ENCODE results near the gene PSMG4. TPM values are rescaled to one million over a fixed set of nuclear protein-coding genes. Genes with fewer than 3 reads are reported as not detected.

Gene PSMG4
- total RNA-seq, 1 experiment from 2014 or later, result 40.0 TPM

GRCh38 chr6:3291346-3291745 is 32.6 kb downstream of the PSMG4 start:
- DNase-seq (ENCODE audit: unreplicated experiment), result no peak
- no peak overlapping the region for H3K27ac Mint-ChIP-seq (ENCODE audit: low read depth, unreplicated experiment)
- TF ChIP-seq, protein P1, sequence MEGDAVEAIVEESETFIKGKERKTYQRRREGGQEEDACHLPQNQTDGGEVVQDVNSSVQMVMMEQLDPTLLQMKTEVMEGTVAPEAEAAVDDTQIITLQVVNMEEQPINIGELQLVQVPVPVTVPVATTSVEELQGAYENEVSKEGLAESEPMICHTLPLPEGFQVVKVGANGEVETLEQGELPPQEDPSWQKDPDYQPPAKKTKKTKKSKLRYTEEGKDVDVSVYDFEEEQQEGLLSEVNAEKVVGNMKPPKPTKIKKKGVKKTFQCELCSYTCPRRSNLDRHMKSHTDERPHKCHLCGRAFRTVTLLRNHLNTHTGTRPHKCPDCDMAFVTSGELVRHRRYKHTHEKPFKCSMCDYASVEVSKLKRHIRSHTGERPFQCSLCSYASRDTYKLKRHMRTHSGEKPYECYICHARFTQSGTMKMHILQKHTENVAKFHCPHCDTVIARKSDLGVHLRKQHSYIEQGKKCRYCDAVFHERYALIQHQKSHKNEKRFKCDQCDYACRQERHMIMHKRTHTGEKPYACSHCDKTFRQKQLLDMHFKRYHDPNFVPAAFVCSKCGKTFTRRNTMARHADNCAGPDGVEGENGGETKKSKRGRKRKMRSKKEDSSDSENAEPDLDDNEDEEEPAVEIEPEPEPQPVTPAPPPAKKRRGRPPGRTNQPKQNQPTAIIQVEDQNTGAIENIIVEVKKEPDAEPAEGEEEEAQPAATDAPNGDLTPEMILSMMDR (IDR thresholded peaks at IDR 0.05; ENCODE audit: unreplicated experiment), result no peak
- peaks cover 15% of the 10 kb centered on the region for H3K36me3 Mint-ChIP-seq (ENCODE audit: insufficient read depth, unreplicated experiment)
- H3K4me3 Mint-ChIP-seq (ENCODE audit: unreplicated experiment), result no peak overlapping the region
- POLR2A ChIA-PET, result interaction anchor here (0.6 to 0.8 kb wide), 3 partner anchors 9 to 34 kb away, joined by 3 to 4 read pairs (median 3); no protein-coding TSS in a partner anchor
- no peaks in the 10 kb centered on the region for H3K4me1 Mint-ChIP-seq (ENCODE audit: insufficient read depth, unreplicated experiment)
- intact Hi-C loops (cut with micrococcal nuclease), result no loop called here
- BruUV-seq (replicated peaks), result no TSS peak
- no peaks in the 10 kb centered on the region for H3K27me3 Mint-ChIP-seq (ENCODE audit: insufficient read depth, unreplicated experiment)
- no peaks in the 10 kb centered on the region for H3K9me3 Mint-ChIP-seq (ENCODE audit: unreplicated experiment)
- CTCF ChIA-PET, result interaction anchor here (0.7 to 0.8 kb wide), 2 partner anchors 488 to 642 kb away, joined by 3 read pairs; no protein-coding TSS in a partner anchor

DNA sequence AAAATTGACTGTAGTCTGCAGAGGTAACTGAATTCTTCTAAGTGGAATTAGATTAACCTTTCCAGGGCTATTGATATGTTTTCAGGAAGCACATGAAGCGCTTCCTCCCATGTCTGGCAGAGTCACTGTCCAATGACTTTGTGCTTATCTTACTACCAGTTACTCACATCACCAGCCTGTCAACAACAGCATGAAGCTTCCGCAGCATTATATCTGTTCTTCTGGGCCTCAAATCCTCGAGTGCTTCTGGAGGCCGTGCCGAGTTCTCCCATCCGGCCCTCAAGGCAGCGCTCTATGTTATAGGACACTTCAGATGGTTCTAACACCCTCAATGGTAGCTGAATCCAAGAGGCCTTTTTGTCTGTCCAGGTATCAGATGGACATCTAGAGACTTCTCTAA is 33.2 kb downstream of the PSMG4 start:
- TF ChIP-seq, protein P1 (IDR thresholded peaks at IDR 0.05; ENCODE audit: unreplicated experiment), result no peak
- no peaks in the 10 kb centered on the region for H3K27me3 Mint-ChIP-seq (ENCODE audit: insufficient read depth, unreplicated experiment)
- DNase-seq (ENCODE audit: unreplicated experiment), result no peak
- no peak overlapping the region for H3K4me3 Mint-ChIP-seq (ENCODE audit: unreplicated experiment)
- no peaks in the 10 kb centered on the region for H3K4me1 Mint-ChIP-seq (ENCODE audit: insufficient read depth, unreplicated experiment)
- no peaks in the 10 kb centered on the region for H3K9me3 Mint-ChIP-seq (ENCODE audit: unreplicated experiment)
- peaks cover 15% of the 10 kb centered on the region for H3K36me3 Mint-ChIP-seq (ENCODE audit: insufficient read depth, unreplicated experiment)
- intact Hi-C loops (cut with micrococcal nuclease), result no loop called here
- ChIA-PET CTCF (interaction anchor here (0.7 to 0.8 kb wide), 2 partner anchors 488 to 641 kb away, joined by 3 read pairs; no protein-coding TSS in a partner anchor), POLR2A (interaction anchor here (0.8 to 1.0 kb wide), 2 partner anchors 8 to 111 kb away, joined by 3 read pairs; no protein-coding TSS in a partner anchor)
- BruUV-seq (replicated peaks), result no TSS peak
- H3K27ac Mint-ChIP-seq (ENCODE audit: low read depth, unreplicated experiment), result no peak overlapping the region

DNA sequence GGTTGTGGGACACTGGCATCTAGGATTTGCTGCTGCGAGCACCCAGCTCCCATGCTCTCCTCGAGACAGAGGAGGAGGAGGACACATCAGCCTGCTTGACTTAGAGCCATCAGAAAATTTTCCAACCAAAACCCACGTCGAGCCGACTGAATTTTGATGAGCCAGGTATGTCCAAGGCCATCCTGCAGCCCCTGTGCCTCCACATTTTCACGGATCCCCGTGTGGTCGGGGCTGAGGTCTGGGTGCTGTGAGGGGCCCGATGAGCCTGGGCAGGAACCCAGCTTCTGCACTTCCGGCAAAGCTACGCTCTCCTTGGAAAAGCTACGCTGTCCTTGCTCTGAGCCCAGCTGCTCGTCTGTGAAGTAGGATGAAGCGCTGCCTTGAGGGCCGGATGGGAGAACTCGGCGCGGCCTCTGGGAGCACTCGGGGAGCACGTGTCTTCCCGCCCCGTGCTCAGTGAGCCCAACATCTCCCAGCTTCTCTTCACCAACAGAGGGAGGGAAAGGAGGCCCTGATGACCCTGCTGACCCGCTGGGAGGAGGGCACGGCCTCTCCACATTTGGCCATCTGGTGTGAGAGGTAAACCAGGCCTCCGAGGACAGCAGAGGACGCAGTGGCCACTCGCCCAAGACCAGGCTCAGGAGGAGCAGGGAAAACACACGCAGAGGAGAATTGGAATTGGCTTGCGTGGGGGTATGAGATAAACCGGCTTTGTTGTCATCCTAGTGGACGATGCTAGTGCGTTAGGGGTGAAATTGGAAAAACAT is 33.9 kb downstream of the PSMG4 start:
- BruUV-seq (replicated peaks), result no TSS peak
- TF ChIP-seq, protein P1 (IDR thresholded peaks at IDR 0.05; ENCODE audit: unreplicated experiment), result no peak
- Mint-ChIP-seq H3K4me1 (ENCODE audit: insufficient read depth, unreplicated experiment) (no peaks in the 10 kb centered on the region), H3K27me3 (ENCODE audit: insufficient read depth, unreplicated experiment) (no peaks in the 10 kb centered on the region), H3K27ac (ENCODE audit: low read depth, unreplicated experiment) (peak overlapping the region; percentile 33), H3K4me3 (ENCODE audit: unreplicated experiment) (no peak overlapping the region), H3K9me3 (ENCODE audit: unreplicated experiment) (no peaks in the 10 kb centered on the region), H3K36me3 (ENCODE audit: insufficient read depth, unreplicated experiment) (peaks cover 15% of the 10 kb centered on the region)
- ChIA-PET CTCF (interaction anchor here (0.7 to 1.4 kb wide), 3 partner anchors 164 to 451 kb away, joined by 3 read pairs; partner anchors contain the start of gene SLC22A23), POLR2A (interaction anchor here (1.0 kb wide), 1 partner anchor 111 kb away, joined by 3 read pairs; no protein-coding TSS in a partner anchor)
- intact Hi-C loops (cut with micrococcal nuclease), result no loop called here
- DNase-seq (ENCODE audit: unreplicated experiment), result no peak

DNA sequence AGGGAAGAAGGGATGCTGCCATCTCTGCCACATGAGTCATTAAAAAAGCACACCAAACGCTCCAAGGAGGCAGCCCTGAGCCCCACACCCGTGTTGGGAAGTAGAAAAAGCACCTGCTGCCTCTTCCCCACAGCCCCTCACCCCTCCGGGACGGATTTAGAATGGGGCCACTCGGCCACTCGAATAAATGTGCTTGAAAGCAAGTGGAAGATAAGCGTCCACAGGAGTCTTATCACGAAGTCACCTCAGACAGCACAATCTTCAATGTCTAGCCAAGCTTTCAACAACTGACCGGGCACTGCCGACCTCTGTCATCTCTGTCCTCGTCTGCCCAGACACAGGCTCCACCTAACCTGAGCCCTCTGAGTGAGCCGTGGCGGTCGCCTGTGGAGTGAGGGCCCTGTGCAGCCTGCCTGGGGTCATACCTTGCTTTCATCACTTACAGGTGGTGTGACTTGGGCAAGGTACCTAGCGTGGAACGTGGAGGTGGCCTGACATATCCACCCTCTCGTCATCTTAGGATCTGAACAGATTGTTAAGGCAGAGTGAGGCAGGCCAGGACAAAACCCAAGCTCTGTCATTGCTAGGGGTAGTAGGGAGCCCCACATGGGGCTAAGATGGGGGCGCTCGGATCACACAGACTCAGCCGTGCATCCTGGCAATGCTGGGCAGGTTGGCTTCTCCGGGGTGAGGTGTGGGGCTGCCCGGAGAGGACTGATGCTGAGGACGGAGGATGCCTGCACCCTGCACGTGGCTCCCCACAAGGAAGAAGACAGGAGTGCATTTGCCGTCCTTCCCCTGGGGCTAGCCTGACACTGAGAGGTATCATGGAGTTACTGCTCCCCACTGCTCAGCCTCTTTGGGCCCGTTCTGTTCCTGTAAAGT is 34.8 kb downstream of the PSMG4 start:
- H3K27ac Mint-ChIP-seq (ENCODE audit: low read depth, unreplicated experiment), result peak overlapping the region; percentile 33
- intact Hi-C loops (cut with micrococcal nuclease), result no loop called here
- CTCF ChIA-PET, result interaction anchor here (0.7 to 1.4 kb wide), 3 partner anchors 164 to 450 kb away, joined by 3 read pairs; partner anchors contain the start of gene SLC22A23
- H3K4me3 Mint-ChIP-seq (ENCODE audit: unreplicated experiment), result no peak overlapping the region
- BruUV-seq (replicated peaks), result no TSS peak
- TF ChIP-seq, protein P1 (IDR thresholded peaks at IDR 0.05; ENCODE audit: unreplicated experiment), result no peak
- no peak for DNase-seq (ENCODE audit: unreplicated experiment)
- H3K9me3 Mint-ChIP-seq (ENCODE audit: unreplicated experiment), result no peaks in the 10 kb centered on the region
- H3K4me1 Mint-ChIP-seq (ENCODE audit: insufficient read depth, unreplicated experiment), result no peaks in the 10 kb centered on the region
- no peaks in the 10 kb centered on the region for H3K27me3 Mint-ChIP-seq (ENCODE audit: insufficient read depth, unreplicated experiment)
- POLR2A ChIA-PET, result no interaction called here
- H3K36me3 Mint-ChIP-seq (ENCODE audit: insufficient read depth, unreplicated experiment), result peaks cover 15% of the 10 kb centered on the region
